Astrocyte (in vitro differentiated cells and primary cell): Measurements from ENCODE around the gene FRMD4A.

Experiments
- CTCF ChIP-seq: IDR thresholded peaks from 2 replicates; pipeline ENCODE4 v1.5.1; 2011; ENCODE audit warnings: low read depth, mild to moderate bottlenecking, inconsistent platforms, low read length, moderate library complexity; ENCODE audit not compliant: insufficient read depth
- EZH2 ChIP-seq: IDR thresholded peaks from 2 replicates; pipeline ENCODE4 v1.6.1; 2012; ENCODE audit warnings: mild to moderate bottlenecking, low read length, inconsistent platforms; ENCODE audit not compliant: insufficient read depth

GRCh38 chr10:14311206-14311957 is 19.3 kb downstream of the FRMD4A start:
- TF ChIP-seq CTCF (no peak), EZH2 (no peak)
